Measurements from ENCODE around the gene ATP5PF.
"Not testable (repeated sequence)": the region's sequence is repeated elsewhere in the genome, so short reads cannot be mapped to it uniquely, and the experiment has no call there.

Gene ATP5PF

GRCh38 chr21:25734904-25735645, at the start of gene ATP5PF, which contains the start of gene GABPA:
ATP5PF (minus strand) TSS chr21:25734904; CDS start chr21:25729794, 5,110 bp downstream.
GABPA (plus strand) TSS chr21:25734972; CDS start chr21:25741599, 6,627 bp downstream.
- peak; percentile 97 for DNase-seq (ENCODE audit: low read depth in 2 of 2)

- not testable (repeated sequence) for DNase-seq (ENCODE audit: low read depth in 2 of 2)
These were observed 43.6 kb upstream of the ATP5PF start for GRCh38 chr21:25778126-25778875.

- DNase-seq (ENCODE audit: low read depth in 2 of 2), result no peak
These were observed 41.7 kb upstream of the ATP5PF start for GRCh38 chr21:25776440-25776839.

GRCh38 chr21:25772686-25773085, 38.0 kb upstream of the ATP5PF start:
- no peak for DNase-seq (ENCODE audit: low read depth in 2 of 2)

GRCh38 chr21:25767921-25768320, 33.2 kb upstream of the ATP5PF start:
- DNase-seq (ENCODE audit: low read depth in 2 of 2), result no peak

- no peak for DNase-seq (ENCODE audit: low read depth in 2 of 2)
These were observed 29.4 kb upstream of the ATP5PF start for GRCh38 chr21:25764065-25764464.

- DNase-seq (ENCODE audit: low read depth in 2 of 2), result no peak
These were observed 26.0 kb upstream of the ATP5PF start for GRCh38 chr21:25760677-25761076.

- no peak for DNase-seq (ENCODE audit: low read depth in 2 of 2)
These were observed 25.4 kb upstream of the ATP5PF start for GRCh38 chr21:25760061-25760460.

- no peak for DNase-seq (ENCODE audit: low read depth in 2 of 2)
These were observed 24.9 kb upstream of the ATP5PF start for GRCh38 chr21:25759573-25759972.

GRCh38 chr21:25757531-25757930, 22.8 kb upstream of the ATP5PF start:
- DNase-seq (ENCODE audit: low read depth in 2 of 2), result no peak

- no peak for DNase-seq (ENCODE audit: low read depth in 2 of 2)
These were observed 21.7 kb upstream of the ATP5PF start for GRCh38 chr21:25756190-25756932.

- DNase-seq (ENCODE audit: low read depth in 2 of 2), result no peak
These were observed 17.7 kb upstream of the ATP5PF start for GRCh38 chr21:25752416-25752815.

GRCh38 chr21:25750085-25750484, 15.4 kb upstream of the ATP5PF start:
- DNase-seq (ENCODE audit: low read depth in 2 of 2), result no peak

GRCh38 chr21:25744854-25745253, 10.2 kb upstream of the ATP5PF start:
- DNase-seq (ENCODE audit: low read depth in 2 of 2), result no peak

GRCh38 chr21:25742900-25743299, 8.2 kb upstream of the ATP5PF start:
- DNase-seq (ENCODE audit: low read depth in 2 of 2), result no peak

- DNase-seq (ENCODE audit: low read depth in 2 of 2), result no peak
These were observed 2.7 kb upstream of the ATP5PF start for GRCh38 chr21:25737421-25737820.

GRCh38 chr21:25735646-25736597, 1.2 kb upstream of the ATP5PF start:
- peak; percentile 64 to 66 for DNase-seq (ENCODE audit: low read depth in 2 of 2)

GRCh38 chr21:25734654-25734903, 125 bp downstream of the ATP5PF start:
- no peak for DNase-seq (ENCODE audit: low read depth in 2 of 2)

GRCh38 chr21:25733859-25734653, 648 bp downstream of the ATP5PF start:
- peak; percentile 21 to 22 for DNase-seq (ENCODE audit: low read depth in 2 of 2)

GRCh38 chr21:25732091-25732760, 2.5 kb downstream of the ATP5PF start:
- DNase-seq (ENCODE audit: low read depth in 2 of 2), result no peak
